Smooth muscle cell (in vitro differentiated cells): ENCODE measurements around the gene MTPN. TPM values are rescaled to one million over a fixed set of nuclear protein-coding genes. Genes with fewer than 3 reads are reported as not detected.
A peak's percentile ranks its signal among the peaks of the same experiment; 100 is the strongest.

Source experiments
- DNase-seq: peaks from one replicate; lab custom pipeline; 2025; ENCODE audit not compliant: unreplicated experiment; lab: John Stamatoyannopoulos, UW
- H2AFZ ChIP-seq: fragments of 200-600 bp; sonication (generic); 2 replicates; pipeline ENCODE4 v1.6.0; 2016; ENCODE audit warnings: antibody characterized with exemption, low read depth, mild to moderate bottlenecking
- H3F3A ChIP-seq: fragments of 200-600 bp; sonication (generic); 2 replicates; pipeline ENCODE4 v1.6.0; 2017; ENCODE audit warnings: antibody characterized with exemption, low read depth
- H3K27ac ChIP-seq: fragments of 200-600 bp; sonication (generic); 2 replicates; pipeline ENCODE4 v1.5.1; 2016; ENCODE audit warnings: low read depth, mild to moderate bottlenecking
- H3K27me3 ChIP-seq: fragments of 200-600 bp; sonication (generic); 2 replicates; pipeline ENCODE4 v1.6.1; 2016; ENCODE audit warnings: low read depth, mild to moderate bottlenecking
- H3K36me3 ChIP-seq: fragments of 200-600 bp; sonication (generic); 2 replicates; pipeline ENCODE4 v1.5.1; 2016; ENCODE audit warnings: low read depth
- H3K4me1 ChIP-seq: fragments of 200-600 bp; sonication (generic); 2 replicates; pipeline ENCODE4 v1.5.1; 2016; ENCODE audit warnings: low read depth
- H3K4me2 ChIP-seq: fragments of 200-600 bp; sonication (generic); 2 replicates; pipeline ENCODE4 v1.6.0; 2016; ENCODE audit warnings: mild to moderate bottlenecking
- H3K4me3 ChIP-seq: fragments of 200-600 bp; sonication (generic); 2 replicates; pipeline ENCODE4 v1.5.1; 2016; ENCODE audit warnings: mild to moderate bottlenecking
- H3K79me2 ChIP-seq: fragments of 200-600 bp; sonication (generic); 2 replicates; pipeline ENCODE4 v1.6.0; 2016; ENCODE audit warnings: low read depth, mild to moderate bottlenecking
- H3K9ac ChIP-seq: fragments of 200-600 bp; sonication (generic); 2 replicates; pipeline ENCODE4 v1.6.0; 2016; ENCODE audit warnings: low read depth
- H3K9me3 ChIP-seq: fragments of 200-600 bp; sonication (generic); replicated peaks from 2 replicates; pipeline ENCODE4 v1.5.1; 2016; ENCODE audit warnings: low read depth
- H4K20me1 ChIP-seq: fragments of 200-600 bp; sonication (generic); 2 replicates; pipeline ENCODE4 v1.6.0; 2016; ENCODE audit warnings: low read depth
- WGBS: methylation state at CpG from one replicate; pipeline ENCODE4 v1.1.7; 2016; ENCODE audit warnings: low lambda C conversion rate; 5-methylcytosine and 5-hydroxymethylcytosine counted together
- polyA plus RNA-seq: library from polyadenylated mRNA; unstranded; fragments of >200 nt; fragmentation: Nextera tagmentation; extraction: Ambion mirVana; gene quantifications from 2 replicates; pipeline ENCODE4 v1.2.1, GENCODE V29; 2016
- total RNA-seq: library from RNA; depleted of rRNA; stranded (reverse); fragments of >200 nt; gene quantifications from 2 replicates; pipeline ENCODE4 v1.2.3, GENCODE V29; 2014
- TF ChIP-seq, protein P1 (sequence below): fragments of 200-600 bp; sonication (generic); IDR thresholded peaks from 2 replicates; pipeline ENCODE4 v1.5.1; 2017; ENCODE audit warnings: borderline replicate concordance, mild to moderate bottlenecking, antibody characterized with exemption; ENCODE audit not compliant: insufficient read depth, poor library complexity, severe bottlenecking

Gene MTPN
- total and polyA plus RNA-seq, 2 experiments from 2014 or later = 36.4 to 138 TPM

DNA sequence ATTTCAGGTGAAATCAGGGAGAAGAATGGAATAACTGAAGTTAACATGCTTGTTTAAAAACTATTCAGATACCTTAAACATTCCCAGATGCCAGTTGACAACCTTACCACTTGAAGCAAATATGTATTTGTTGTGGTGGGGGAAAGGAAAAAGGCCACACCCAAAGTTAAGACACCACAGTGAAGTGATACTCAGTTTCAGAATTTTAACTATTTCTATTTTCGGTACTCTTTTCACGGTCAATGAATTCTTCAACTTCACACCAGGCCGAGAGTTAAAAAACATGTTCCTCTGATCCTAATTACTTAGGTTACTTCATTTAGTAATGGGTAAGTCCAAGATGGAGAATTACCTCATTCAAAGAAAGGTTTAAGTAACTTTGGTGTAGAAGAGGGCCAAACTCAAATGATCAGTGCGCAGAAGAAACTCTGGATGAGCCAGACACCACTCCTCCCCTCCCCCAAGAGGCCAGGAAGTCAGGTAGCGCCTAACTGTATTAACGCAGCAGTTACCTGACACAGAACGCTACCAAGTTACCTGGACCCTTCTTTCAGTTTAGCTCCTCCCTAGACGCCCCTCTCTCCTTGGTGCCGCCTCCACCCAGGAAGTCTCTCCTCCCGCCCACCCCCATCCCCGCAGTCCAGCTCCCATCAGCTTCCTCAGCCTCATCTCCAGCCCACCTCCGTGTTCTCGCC is 700 bp downstream of the MTPN start:
- H3K9me3 ChIP-seq = no peaks in the 10 kb centered on the region
- peak overlapping the region; percentile 91 for H2AFZ ChIP-seq
- DNase-seq = no peak
- peaks cover 57% of the 10 kb centered on the region for H3K79me2 ChIP-seq
- H3F3A ChIP-seq = peaks cover 11% of the 10 kb centered on the region
- TF ChIP-seq, protein P1, sequence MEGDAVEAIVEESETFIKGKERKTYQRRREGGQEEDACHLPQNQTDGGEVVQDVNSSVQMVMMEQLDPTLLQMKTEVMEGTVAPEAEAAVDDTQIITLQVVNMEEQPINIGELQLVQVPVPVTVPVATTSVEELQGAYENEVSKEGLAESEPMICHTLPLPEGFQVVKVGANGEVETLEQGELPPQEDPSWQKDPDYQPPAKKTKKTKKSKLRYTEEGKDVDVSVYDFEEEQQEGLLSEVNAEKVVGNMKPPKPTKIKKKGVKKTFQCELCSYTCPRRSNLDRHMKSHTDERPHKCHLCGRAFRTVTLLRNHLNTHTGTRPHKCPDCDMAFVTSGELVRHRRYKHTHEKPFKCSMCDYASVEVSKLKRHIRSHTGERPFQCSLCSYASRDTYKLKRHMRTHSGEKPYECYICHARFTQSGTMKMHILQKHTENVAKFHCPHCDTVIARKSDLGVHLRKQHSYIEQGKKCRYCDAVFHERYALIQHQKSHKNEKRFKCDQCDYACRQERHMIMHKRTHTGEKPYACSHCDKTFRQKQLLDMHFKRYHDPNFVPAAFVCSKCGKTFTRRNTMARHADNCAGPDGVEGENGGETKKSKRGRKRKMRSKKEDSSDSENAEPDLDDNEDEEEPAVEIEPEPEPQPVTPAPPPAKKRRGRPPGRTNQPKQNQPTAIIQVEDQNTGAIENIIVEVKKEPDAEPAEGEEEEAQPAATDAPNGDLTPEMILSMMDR = no peak
- peak overlapping the region; percentile 87 for H3K4me2 ChIP-seq
- peaks cover 49% of the 10 kb centered on the region for H4K20me1 ChIP-seq
- peaks cover 13% of the 10 kb centered on the region for H3K4me1 ChIP-seq
- peak overlapping the region; percentile 75 for H3K9ac ChIP-seq
- no peaks in the 10 kb centered on the region for H3K36me3 ChIP-seq
- H3K27me3 ChIP-seq = no peaks in the 10 kb centered on the region
- H3K27ac ChIP-seq = peak overlapping the region; percentile 68
- 10% methylated on average over 9 of the region's 13 CpGs for WGBS
- peak overlapping the region; percentile 94 for H3K4me3 ChIP-seq

GRCh38 chr7:135975166-135975565 is 2.0 kb downstream of the MTPN start:
- Histone ChIP-seq H3K9me3 (no peaks in the 10 kb centered on the region), H4K20me1 (peaks cover 59% of the 10 kb centered on the region), H3K27ac (no peak overlapping the region), H2AFZ (no peak overlapping the region), H3K79me2 (peaks cover 70% of the 10 kb centered on the region), H3F3A (peaks cover 7% of the 10 kb centered on the region), H3K9ac (no peak overlapping the region), H3K36me3 (peaks cover under 1% of the 10 kb centered on the region), H3K27me3 (no peaks in the 10 kb centered on the region), H3K4me1 (peaks cover 13% of the 10 kb centered on the region), H3K4me2 (peak overlapping the region; percentile 87), H3K4me3 (peak overlapping the region; percentile 94)
- TF ChIP-seq, protein P1 = no peak
- 98% methylated on average over 2 of the region's 2 CpGs for WGBS
- DNase-seq = no peak

DNA sequence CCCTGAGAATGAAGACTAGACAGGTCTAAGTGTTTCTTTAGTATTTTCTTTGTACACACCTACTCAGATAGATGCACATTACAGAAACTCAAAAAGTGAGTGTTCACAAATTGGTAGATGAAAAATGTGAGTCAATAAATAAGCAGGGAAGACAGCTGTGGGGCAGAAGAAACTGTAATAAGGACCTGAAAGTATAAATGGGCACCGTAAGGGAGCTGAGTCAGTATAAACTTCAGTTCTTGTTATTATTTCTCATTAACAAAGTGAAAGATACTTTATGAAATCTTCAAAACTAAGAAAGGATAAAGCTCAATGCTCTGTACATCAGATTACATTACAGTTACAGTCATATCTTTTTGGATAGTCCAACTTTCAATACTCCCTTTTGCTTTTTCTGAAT is 2.5 kb downstream of the MTPN start:
- H3K9ac ChIP-seq = no peak overlapping the region
- peaks cover 75% of the 10 kb centered on the region for H3K79me2 ChIP-seq
- peak overlapping the region; percentile 87 for H3K4me2 ChIP-seq
- peaks cover 4% of the 10 kb centered on the region for H3K36me3 ChIP-seq
- no peak for DNase-seq
- 93% methylated on average over 1 of the region's 1 CpG for WGBS
- no peaks in the 10 kb centered on the region for H3K27me3 ChIP-seq
- H3K4me3 ChIP-seq = peak overlapping the region; percentile 94
- peaks cover 64% of the 10 kb centered on the region for H4K20me1 ChIP-seq
- TF ChIP-seq, protein P1 = no peak
- H3K9me3 ChIP-seq = no peaks in the 10 kb centered on the region
- no peak overlapping the region for H3K27ac ChIP-seq
- peaks cover 2% of the 10 kb centered on the region for H3F3A ChIP-seq
- H2AFZ ChIP-seq = no peak overlapping the region
- peaks cover 13% of the 10 kb centered on the region for H3K4me1 ChIP-seq

DNA sequence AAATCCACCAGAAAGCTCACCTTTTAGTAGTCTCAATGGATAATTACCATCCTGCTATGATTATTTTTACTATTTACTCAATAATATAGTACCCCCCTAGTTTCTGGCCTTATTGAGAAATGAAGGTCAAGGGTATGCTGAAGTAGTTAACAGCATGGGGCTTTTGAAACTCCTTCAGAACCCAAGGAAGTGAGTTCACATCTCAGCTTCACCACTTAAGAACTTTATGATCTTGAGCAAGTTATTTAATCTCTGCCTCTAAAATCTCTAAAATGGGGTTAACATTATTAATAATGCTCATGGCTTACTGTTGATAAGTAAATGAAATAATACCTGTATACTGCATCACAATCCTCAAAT is 5.8 kb downstream of the MTPN start:
- DNase-seq = no peak
- Histone ChIP-seq H3K4me2 (no peak overlapping the region), H3K27ac (no peak overlapping the region), H3K27me3 (no peaks in the 10 kb centered on the region), H3K4me1 (peaks cover 12% of the 10 kb centered on the region), H3K36me3 (peaks cover 4% of the 10 kb centered on the region), H3K4me3 (no peak overlapping the region), H3K9ac (no peak overlapping the region), H4K20me1 (peaks cover 92% of the 10 kb centered on the region), H3K79me2 (peaks cover 98% of the 10 kb centered on the region), H3K9me3 (no peaks in the 10 kb centered on the region), H2AFZ (no peak overlapping the region), H3F3A (no peaks in the 10 kb centered on the region)
- TF ChIP-seq, protein P1 = no peak
